Measurements from ENCODE around the gene HPX.
A peak's percentile ranks its signal among the peaks of the same experiment; 100 is the strongest.

HPX gene

DNA sequence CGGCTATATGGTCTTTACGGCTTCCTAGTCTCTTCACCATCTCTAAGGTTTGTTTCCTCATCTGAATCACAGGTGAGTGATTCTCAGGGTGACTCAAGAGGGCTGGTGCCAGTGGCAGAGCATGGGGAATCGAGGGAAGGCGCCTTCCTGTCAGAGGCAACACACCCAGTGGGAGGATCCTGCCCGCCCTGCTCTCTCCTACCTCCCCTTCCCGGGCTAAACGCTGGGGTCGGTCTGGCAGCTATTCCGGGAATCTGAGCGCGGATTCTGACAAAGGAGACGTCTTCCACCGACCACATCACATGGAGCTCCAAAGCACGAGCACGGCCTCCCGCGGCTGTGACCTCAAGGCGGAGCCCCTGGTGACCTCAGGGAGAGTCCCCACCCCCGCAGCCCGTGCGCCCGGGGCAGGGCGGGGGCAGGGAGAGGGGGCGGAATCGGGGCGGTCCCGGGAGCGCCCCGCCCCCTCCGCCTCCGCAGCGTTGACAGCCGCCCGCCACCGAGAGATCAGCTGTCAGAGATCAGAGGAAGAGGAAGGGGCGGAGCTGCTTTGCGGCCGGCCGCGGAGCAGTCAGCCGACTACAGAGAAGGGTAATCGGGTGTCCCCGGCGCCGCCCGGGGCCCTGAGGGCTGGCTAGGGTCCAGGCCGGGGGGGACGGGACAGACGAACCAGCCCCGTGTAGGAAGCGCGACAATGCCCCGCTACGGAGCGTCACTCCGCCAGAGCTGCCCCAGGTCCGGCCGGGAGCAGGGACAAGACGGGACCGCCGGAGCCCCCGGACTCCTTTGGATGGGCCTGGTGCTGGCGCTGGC, 50.7 kb downstream of the HPX start, which contains the start of gene SMPD1:
TSS of gene SMPD1 (plus strand) at position 570 of the 813 bp plus-strand sequence. CDS start at position 695, 125 bp downstream.
- peak; percentile 81 for DNase-seq (ENCODE audit: low read depth)

DNA sequence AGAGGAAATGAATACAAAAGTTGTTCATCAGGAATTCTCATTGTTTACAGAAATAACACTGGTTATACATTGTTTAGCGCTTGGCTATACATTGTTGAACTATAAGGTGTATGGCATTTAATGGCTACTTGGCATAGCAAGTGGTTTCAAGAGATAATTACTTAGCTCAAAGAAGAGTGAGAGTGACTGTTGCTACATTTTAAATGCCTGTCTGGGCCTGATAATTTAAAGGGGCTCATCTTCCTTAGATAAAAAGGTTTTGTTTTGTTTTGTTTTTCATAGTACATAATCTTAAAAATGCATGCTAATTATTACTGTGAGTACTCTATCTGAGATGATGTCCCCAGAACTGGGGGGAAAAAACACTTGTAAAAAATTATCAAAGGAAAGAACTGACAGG, 52.0 kb downstream of the HPX start:
- DNase-seq (ENCODE audit: low read depth) = no peak

DNA sequence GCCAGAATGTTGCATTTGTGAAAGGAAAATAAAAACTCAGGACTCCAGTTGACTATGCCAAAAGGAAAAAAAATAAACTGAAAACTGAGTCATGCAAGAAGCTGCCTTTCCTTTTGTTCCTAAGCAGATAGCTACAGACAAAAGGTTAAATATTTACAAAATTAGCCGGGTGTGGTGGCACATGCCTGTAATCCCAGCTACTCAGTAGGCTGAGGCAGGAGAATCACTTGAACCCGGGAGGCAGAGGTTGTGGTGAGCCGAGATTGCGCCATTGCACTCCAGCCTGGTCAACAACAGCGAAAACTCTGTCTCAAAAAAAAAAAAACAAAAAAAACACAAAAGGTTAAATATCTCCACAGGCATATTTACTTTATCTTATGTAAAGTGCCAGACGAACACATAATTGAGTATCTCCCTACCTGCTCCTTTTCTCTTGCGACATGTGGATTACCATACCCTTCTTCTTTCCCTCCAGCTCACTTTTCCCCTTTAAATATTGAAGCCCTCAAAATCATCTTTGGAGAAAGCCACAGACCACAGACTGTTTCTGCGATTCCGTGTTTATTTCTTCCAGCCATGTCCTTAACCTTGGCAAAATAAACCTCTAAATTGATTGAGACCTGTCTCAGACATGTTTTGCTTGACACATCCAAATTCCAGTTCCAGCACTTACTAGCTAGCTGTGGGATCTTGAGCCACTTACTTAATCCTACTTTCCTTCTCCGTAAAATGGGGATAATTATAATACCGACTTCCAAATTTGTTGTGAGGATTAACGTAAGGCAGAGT, 52.8 kb downstream of the HPX start:
- peak; percentile 20 for DNase-seq (ENCODE audit: low read depth)

DNA sequence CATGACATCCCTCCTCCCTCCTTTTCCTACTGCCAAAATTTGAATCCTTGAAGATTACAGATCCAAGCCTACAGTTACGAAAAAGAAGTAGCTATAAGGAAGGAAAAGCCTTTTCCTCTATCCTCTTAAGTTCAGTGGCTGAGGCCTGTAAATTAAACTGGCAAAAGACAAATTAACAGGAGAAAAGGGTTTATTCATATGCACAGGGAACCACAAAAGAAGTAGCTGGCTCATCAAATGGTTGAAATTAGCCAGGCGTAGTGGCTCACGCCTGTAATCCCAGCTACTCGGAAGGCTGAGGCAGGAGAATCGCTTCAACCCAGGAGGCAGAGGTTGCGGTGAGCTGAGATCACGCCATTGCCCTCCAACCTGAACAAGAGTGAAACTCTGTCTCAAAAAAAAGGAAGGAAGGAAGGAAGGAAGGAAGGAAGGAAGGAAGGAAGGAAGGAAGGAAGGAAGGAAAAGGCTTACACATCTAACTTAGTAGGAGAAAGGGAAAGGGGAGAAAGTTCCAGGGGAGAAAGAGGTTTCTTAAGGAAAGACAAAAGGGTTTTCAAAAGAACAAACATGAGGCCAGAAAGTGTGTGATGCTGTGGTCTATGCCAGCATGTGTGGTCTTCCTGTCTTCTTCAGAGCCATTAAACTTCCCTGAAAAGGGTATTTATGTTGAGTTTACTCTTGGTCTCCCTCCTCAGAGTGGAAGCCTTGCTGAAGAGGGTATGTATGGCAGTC, 55.6 kb downstream of the HPX start:
- DNase-seq (ENCODE audit: low read depth) = no peak
